Cerebellar cortex (tissue), 1 donor: ENCODE data around the gene HPCAL4.

Source experiments
- DNase-seq: peaks from one replicate; pipeline ENCODE4 v3.0.0-alpha.2; 2015; ENCODE audit warnings: low spot score

The HPCAL4 gene

DNA sequence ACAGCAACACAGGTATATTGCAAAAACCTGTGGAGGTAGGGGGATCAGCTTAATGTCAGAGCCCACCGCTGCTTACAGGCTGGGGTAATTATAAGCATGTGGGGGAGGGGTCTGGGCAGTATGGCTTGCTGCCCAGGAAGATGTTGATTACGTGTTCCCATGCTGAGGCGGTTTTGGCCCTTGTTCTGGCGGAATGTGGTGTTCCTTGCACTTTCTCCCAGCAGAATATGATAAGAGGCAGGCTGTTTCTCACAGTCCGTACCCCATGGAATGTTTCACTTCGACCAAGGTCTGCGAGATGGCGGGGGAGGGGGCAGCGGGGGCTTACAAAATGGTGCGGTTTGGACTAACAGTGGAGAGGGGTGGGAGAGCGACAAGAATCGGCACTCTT, 9.8 kb upstream of the HPCAL4 start:
- no peak for DNase-seq

DNA sequence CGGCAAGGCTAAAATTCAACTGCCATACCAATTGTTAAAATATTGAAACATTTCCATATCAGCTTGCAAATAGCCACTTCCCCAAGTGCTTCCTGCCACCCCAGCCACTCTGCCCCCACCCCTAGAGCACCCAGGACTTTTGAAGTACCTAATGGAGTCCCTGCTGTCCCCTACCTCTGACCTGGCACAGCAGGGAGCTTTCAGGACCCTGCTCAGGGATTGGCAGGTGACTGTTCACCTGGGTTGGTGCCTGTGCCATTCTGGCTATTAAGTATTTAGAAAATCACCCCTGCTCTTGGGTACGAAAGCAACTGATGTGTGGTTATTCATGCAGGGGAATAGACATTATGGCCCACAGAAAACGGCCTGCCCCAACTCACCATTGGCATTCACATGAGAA, 9.1 kb upstream of the HPCAL4 start:
- DNase-seq, result no peak

DNA sequence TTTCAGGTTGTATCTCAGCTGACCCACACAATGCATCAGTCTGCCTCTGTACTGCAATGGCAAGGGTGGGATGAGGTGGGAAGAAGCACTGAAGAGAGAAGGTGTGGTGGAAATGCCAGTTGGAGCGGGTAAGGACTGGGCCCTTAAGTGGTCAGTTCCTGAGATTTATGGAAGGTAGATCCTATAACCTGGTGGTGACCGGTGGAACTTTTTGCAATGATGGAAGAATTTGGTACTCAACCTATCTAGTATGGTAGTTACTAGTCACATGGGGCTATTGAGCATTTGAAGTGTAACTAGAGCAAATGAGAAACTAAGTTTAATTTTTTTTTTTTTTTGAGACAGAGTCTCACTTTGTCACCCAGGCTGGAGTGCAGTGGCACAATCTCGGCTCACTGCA, 8.2 kb upstream of the HPCAL4 start:
- DNase-seq, result no peak

DNA sequence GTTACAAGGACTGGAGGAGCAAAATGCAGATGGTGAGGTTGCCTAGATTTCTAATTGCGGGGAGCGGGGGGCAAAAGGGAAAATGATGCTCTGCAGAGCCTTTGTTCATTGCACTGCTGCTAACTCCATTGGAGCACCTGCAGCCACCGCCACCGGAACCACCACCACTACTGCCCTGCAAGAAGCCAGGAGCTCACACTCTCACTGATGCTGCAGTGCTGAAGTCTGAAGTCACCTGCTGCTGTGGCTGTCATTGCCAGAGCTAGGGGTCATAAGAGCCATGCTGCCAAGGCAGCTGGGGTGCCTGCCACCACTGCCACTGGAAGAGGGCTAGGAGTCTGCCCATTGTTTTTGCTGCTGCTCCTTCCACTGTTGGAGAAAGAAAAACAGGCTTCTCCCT, 7.3 kb upstream of the HPCAL4 start:
- DNase-seq, result no peak

DNA sequence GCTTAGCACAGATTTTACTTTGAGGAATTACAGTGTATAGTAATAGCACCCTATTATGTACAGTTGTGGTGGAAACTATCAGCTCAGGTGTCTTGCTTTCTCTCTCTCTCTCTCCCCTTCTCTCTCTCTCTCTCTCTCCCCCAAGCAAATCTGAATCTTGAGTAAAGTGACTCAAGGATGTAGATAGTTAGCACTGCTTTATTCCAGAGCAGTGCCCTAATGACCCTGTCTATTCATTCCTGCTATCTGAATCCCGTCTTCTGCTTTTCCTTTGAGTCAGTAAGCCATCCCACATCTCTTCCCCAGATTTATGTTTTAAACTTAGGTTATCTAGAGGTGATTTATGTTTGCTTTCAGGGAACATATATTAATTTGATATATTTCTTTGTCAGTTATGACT, 5.2 kb upstream of the HPCAL4 start:
- DNase-seq, result no peak

DNA sequence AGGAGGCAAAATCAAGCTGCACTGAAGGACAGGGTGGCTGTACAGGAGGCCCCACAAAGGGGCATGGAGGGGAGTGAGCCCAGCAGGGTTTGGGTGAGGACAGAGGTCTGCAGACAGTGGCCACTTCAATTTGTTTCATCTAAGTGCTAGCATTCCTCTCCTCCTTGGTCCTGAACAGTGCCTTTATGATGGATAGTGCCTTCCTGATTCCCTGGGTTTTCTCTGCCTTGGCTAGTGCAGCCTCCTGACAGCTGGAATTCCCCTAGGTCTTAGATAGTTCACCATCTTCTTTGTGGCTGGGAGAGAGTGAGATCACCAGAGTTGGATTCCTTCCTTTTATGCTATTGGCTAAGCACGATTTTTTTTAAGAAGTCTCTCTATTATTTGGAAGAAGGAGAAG, 3.8 kb upstream of the HPCAL4 start:
- DNase-seq, result no peak

DNA sequence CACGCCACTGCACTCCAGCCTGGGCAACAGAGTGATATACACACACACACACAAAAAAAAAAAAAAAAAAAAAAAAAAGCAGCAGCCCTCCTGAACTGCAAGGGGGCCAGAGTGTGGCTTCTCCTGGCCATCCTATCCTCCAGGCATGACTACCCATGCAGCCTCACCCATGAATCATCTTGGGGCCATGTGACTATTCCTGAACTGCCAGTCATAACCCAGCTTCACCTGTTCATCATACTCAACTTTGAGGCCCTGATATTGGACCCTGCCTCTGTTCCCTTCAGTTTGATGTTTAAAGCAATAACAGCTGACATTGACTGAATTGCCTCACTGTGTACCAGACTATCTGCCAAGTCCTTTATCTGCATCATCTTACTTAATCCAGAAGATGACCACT, 2.8 kb upstream of the HPCAL4 start:
- no peak for DNase-seq

DNA sequence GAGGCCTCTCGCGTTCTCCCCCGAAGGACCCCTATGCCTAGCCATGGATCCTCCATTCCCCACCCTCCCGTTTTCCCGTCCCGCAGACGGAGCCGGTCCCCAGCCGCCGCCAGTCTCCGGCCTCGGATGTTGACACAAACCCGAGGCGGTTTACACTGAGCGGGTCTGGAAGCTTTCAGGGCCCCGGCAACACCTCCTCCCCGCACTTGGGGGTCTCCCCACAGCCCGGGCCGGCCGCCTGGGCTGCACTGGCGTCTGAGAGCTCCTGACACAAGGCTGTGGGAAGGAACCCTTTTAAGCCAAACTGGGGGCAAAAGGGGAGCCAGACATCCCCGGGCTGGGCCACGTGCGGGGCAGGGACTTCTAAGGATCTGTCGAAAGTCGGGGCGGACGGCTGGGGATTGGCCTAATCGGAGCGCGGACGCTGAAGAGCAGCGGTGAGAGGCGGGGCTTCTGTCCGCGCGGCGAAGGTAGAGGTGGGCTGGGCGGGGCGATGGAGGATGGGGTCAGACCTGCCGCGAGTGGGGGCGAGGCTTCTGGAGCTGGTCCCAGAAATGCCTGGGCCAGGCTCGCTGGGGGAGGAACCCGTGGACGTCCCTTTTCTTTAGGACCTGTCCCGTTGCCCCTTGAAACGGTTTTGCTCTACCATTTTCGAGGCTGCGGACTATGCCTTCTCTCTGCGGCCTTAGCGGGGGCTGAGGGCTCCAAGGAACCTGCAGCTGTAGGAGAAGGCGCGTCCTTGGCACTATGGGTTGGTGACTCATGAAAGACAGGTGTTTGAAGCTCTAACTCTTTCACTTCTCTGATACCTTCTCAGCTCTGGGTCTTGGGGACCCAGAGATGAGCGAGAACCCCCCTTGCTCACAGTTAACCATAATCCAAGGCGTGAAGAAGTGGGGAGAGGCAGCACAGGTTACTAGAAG, 1.2 kb upstream of the HPCAL4 start:
- DNase-seq, result no peak

DNA sequence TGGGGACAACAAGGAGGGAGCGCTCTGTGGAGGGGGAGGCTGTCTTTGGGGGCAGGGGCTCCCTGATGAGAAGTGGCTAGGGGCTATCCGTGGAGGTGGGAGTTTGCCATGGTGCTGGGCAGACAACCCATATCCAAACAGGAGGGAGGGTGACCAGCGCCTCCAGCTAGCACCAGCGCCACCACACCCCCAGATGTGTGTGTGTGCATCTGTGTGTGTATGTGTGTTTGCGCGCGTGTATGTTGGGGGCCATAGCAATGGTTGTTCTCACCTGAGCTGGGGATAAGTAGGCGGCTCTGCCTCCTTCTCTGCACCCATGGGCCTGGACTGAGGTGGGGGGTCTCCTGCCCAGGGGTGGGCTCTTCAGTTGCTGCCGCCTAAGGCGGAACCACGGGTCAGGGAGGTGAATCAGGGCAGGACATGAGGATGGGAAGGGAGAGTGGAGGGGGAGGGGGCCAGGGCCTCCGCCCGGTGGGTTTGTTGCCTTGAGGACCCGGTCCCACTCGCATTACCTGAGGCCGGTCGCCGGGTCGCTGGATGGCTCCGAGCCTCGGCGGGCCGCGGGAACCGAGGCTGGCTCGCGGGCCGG, 345 bp downstream of the HPCAL4 start:
- DNase-seq, result no peak

DNA sequence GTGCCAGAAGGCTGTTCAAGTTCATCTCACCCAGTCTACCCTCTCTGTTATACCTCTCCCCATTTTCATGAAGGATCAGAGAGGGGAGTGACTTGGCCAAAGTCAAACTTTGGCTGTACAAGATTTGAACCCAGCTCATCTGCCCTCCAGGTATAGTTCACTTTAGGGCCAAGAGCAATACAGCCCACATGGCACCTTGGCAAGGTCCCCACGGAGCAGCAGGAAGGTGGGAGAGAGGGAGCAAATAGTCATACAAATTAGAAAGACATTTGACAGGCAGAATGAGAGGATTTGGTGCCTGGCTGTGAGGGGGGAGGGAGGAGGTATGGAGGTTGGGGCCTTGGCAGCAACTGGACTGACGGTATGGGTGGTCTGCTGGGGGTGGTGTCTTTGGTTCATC, 1.0 kb downstream of the HPCAL4 start:
- DNase-seq, result no peak

DNA sequence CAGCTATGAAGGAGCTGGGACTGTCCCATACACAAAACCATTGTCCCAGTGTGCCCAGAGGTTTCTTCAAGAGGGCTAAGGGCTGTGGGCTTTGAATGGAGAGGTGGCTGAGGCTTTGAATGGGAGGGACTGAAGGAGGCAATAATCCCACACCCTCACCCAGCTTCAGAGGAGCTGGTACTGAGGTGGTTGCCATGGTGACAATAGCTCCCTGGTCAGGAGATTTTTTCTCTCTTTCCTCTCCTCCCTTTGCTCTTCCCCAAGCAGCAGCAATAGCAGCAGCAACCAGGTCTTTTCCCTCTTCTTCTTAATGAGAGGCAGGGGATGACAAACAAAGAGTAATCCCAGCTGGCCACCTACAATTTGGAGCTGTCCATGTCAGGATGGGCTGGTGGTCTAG, 1.6 kb downstream of the HPCAL4 start:
- DNase-seq, result peak; percentile 87

DNA sequence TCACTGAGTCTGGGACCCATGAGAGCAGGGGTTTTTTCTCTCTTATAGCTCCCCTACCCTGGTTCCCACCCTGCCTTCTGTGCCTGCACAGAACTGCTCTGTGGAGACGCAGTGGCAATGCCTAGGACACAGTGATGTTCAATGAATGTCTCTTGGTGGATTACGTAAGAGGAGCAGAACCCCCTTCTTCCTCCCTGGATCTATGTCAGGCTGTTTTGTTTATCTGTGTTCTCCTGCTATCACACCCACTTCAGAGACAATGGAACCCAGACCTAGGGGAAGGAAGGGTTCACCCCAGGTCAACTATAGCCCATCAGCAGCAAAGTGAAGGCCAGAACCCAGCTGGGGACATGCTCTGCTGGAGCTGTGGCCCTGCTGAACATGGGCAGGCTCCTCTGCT, 2.0 kb downstream of the HPCAL4 start:
- DNase-seq, result peak; percentile 72

DNA sequence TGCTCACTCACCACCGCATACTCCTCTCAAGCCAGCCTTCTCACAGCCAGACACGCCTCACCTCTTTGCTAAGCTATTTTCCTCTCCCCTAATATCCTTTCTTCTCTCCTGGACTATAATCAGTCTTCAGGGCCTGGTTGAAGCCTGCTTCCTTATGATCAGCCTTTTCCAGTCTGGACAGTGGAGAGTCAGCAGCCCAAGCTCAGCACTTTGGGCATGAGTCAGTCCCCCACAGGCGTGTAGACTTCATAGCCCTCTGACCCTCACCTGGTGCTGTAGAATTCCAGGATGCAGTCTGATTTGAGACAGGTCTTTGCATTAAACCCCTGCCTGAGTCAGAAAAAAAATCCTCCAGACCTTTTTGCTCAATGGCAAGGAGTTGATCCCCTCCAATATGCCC, 2.5 kb downstream of the HPCAL4 start:
- no peak for DNase-seq

DNA sequence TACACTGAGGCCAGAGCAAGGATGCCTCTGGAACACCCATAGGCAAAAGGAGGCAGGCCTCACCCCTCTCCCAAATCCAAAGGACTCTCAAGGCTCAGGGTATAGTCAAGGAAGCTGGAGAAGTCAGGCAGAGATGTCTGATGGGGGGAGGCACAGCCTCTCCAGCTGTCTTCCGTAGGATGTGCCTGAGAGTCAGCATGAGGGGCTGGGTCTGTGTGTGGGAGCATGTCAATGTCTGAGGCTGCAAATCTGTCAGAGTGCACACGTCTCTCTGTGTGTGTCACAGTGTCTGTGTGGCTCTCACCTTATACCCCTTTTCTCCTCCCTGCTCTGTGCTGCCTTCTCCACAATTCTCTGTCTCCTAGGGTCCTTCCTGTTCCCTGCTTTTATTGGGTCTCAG, 4.0 kb downstream of the HPCAL4 start:
- no peak for DNase-seq

DNA sequence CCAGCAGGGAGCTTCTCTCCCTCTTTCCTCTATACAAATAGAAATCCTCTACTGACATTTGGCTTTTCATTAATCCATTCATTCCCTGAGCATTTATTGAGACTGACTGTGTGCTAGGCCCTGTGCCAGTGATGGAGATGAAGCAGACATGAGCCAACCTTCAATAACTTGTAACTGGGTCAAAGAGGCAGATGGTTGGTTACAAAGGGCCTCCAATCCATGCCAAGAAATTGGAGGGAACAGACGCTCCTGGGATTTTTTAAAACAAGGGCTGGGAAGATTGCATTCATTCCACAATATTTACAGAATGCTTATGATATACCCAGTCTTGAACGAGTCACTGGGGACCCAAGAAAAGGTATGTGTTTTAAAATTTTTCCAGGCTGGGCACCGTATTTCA, 6.2 kb downstream of the HPCAL4 start:
- DNase-seq, result peak; percentile 97

DNA sequence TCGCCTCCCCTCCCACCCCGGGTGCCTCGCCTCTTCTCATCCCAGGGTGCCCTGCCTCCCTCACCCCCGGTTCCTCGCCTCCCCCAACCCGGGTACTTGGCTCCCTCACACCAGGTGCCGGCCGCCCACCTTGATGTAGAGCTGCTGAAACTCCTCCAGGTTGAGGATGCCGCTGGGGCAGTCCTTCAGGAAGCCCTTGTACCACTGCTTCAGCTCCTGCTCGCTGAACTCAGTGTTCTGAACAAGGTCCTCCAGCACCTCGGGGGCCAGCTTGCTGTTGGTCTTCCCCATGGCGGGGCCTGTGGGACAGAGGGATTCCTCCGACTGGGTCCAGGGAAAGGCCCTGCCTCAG, 6.9 kb downstream of the HPCAL4 start:
- DNase-seq, result no peak

DNA sequence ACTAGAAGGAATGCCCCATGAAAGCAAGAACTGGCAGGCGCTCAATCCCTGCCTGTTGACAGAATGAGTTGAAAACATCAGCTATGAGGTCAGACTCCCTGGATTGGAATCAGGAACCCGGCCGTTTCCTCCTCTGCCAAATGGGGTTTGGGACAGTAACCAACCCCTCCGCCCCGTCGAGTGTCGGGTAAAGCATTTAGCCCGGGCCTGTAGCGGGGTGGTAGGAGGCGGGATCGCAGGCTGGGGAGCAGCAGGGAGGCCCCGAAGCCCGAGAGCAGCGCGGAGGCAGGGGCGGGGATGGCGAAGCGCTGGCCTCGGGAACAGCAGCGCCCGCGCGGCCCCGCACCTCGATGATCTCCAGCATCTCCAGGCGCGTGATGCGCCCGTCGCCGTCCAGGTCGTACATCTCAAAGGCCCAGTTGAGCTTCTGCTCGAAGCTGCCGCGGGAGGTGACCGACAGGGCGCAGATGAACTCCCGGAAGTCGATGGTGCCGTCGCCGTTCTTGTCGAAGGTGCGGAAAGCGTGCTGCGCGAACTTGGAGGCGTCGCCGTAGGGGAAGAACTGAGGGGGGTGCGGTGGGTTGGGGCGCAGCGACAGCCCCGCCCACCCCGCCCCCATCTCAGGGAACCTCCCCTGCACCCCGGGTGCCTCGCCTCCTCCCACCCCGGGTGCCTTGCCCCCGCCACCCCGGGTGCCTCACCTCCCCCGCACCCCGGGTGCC, 7.5 kb downstream of the HPCAL4 start:
- no peak for DNase-seq

DNA sequence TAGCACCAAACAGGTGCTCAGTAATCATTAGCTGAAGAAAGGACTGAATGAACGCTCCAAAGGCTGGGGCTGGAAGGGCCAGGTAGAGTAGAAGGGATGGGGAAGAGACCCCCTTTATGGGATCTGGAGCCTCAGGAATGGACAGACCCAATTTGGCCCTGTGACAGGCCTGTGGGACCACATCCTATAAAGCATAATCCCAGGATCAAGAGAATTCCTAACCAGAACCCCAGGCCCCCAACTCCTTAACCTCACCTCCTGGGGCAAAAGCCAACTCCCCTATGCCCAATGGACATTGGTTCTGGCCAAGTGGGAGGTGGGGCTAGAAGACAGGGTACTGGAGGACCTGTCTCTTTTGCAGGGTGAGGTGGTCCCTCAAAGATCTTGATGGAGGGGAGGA, 9.2 kb downstream of the HPCAL4 start:
- no peak for DNase-seq

DNA sequence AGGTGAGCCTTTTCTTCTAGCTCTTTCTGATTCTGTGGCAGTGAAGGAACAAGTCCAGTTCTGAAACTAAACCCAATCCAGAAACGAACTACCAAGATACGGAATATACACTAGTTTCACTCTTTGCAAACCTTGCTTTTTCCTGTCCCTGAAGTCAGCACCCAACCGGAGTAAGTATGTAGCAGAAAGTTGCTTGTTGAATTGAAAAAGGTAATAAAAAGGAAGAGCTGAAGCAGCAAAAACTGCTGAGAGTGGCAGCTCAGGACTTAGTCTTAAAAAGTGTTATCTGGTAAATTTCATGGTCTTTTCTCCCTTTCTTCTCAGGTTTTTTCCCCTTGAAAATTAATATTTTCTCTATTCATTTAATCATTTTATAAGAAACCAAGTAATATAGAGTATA, 9.9 kb downstream of the HPCAL4 start:
- DNase-seq, result no peak

DNA sequence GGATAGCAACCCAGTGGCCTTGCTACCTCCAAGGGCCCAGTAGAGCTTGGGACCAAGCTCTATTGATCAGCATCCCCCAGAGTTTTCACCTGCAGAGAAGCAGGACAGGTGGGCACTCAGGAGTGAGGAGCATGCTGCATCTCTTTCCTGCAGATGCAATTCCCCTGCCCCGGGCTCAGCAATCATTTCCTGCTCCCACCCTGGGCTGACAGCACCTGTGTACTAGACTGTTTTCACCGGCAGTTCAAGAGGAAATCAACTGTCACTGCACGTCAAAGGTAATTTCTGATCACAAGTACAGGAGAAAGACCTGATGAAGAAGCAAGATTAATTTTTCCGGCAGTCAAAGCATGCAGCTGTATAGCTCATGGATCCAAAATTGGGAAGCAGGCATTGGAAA, 10.5 kb downstream of the HPCAL4 start:
- DNase-seq, result no peak

DNA sequence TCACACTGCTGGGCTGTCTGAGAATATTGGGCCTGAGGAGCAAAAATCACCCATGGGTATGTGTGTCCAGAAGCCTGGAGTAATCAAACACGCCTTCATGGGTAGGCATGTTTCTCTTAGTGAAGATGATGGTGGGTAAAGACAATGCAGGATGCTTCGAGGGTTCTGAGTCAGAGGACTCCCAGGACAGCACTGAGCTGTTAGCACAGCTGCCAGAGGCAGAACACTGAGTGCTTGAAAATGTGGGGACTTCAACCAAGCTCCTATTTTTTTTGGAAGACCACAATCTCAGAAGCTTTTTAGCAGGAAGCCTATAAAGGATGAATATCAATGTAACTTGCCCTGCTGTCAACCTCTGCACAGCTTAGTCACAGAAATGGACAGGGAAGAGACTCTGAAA, 11.4 kb downstream of the HPCAL4 start:
- DNase-seq, result no peak

DNA sequence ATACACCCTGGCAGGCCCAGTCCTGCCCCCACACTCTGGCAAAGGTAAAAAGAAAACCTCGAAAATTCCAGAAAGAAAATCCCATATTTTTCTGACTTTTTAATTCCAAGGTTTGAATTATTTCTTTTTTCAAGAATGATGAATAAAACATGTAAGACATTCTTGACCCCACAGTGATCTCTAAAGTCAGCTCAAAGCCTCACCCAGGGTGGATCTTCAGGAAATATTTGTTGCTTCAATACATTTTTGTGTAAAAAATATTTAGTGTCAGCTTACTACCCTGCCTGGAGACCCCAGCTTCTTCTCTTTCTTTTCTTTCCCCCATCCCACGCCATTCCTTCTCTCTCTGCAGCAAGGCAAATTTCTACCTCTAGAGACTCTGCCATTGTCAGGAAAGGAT, 12.3 kb downstream of the HPCAL4 start:
- DNase-seq, result no peak

DNA sequence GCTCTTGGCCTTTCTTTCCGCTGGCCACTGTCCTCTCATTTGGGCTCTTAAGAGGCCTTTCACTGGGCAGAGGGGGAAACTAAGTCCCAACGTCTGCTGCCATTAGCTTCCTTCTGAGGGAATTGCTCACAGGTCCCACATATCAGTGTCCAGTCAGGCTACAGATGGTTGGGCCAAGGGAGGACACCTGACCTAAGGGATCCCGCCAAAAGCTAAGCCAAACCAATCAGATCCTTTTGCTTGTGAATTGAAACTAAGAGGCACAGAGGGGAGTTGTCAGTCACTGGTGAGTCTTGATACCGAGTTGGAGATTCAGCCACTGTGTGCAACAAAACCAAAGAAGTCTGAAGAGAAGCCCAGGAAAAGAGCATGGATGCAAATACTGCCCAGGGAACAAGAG, 13.6 kb downstream of the HPCAL4 start:
- DNase-seq, result no peak
